K562 (cell line): ENCODE results near the gene EXOC4. TPM values are rescaled to one million over a fixed set of nuclear protein-coding genes. Genes with fewer than 3 reads are reported as not detected.

Experiments used
- BCL6 ChIP-seq: fragments of 250-450 bp; sonication (Bioruptor Pico); IDR thresholded peaks from 2 replicates; pipeline ENCODE4 v1.4.0; 2020
- COPS2 ChIP-seq: fragments of 450-650 bp; conservative IDR thresholded peaks from 2 replicates; pipeline ENCODE4 v1.6.1; 2016; ENCODE audit warnings: mild to moderate bottlenecking, moderate library complexity
- GABPB1 ChIP-seq: sonication (generic); formaldehyde crosslinking; IDR thresholded peaks from 2 replicates; pipeline ENCODE4 v1.8.0; 2022; ENCODE audit warnings: mild to moderate bottlenecking, missing genetic modification reagents
- POLR2AphosphoS2 ChIP-seq: IDR thresholded peaks from 2 replicates; pipeline ENCODE4 v1.6.1; 2012; ENCODE audit warnings: low read length, improper control_type of control experiment
- RBM15 ChIP-seq: fragments of 200-400 bp; formaldehyde crosslinking; IDR thresholded peaks from 2 replicates; pipeline ENCODE4 v1.6.1; 2018; ENCODE audit warnings: mild to moderate bottlenecking, low read length, moderate library complexity; ENCODE audit not compliant: insufficient read depth
- RBM25 ChIP-seq: fragments of 200-400 bp; formaldehyde crosslinking; IDR thresholded peaks from 2 replicates; pipeline ENCODE4 v1.6.1; 2018; ENCODE audit warnings: low read length, low read depth, moderate library complexity; ENCODE audit not compliant: severe bottlenecking
- RBM39 ChIP-seq: fragments of 200-400 bp; formaldehyde crosslinking; optimal IDR thresholded peaks from 2 replicates; pipeline ENCODE3; 2018; ENCODE audit warnings: low read depth, low read length
- SIN3B ChIP-seq: fragments of 450-650 bp; IDR thresholded peaks from 2 replicates; pipeline ENCODE4 v1.6.1; 2017; ENCODE audit warnings: low read depth, mild to moderate bottlenecking, moderate library complexity
- SMARCA5 ChIP-seq: fragments of 450-650 bp; IDR thresholded peaks from 2 replicates; pipeline ENCODE4 v1.6.1; 2016
- SOX6 ChIP-seq: fragments of 450-650 bp; IDR thresholded peaks from 2 replicates; pipeline ENCODE4 v1.6.1; 2014; ENCODE audit warnings: mild to moderate bottlenecking
- TCF3 ChIP-seq: sonication (generic); formaldehyde crosslinking; IDR thresholded peaks from 2 replicates; pipeline ENCODE4 v1.4.0; 2020; ENCODE audit warnings: mild to moderate bottlenecking, missing genetic modification reagents
- TOE1 ChIP-seq, 2 experiments: fragments of 450-650 bp in 1 of 2; sonication (generic) in 1 of 2; formaldehyde crosslinking in 1 of 2; IDR thresholded peaks; 2 replicates each; pipeline versions ENCODE4 v1.7.1 to v1.8.0; 2016 to 2022; ENCODE audit warnings: borderline replicate concordance in 2 of 2, mild to moderate bottlenecking in 2 of 2, antibody characterized with exemption in 1 of 2, inconsistent platforms in 1 of 2, low read depth in 1 of 2, missing genetic modification reagents in 1 of 2, moderate library complexity in 1 of 2
- ZBTB40 ChIP-seq, 2 experiments: fragments of 450-650 bp in 1 of 2; sonication (generic) in 1 of 2; formaldehyde crosslinking in 1 of 2; IDR thresholded peaks; 2 replicates each; pipeline versions ENCODE4 v1.7.1 to v1.9.0; 2016 to 2022; ENCODE audit warnings: inconsistent platforms in 1 of 2, mild to moderate bottlenecking in 1 of 2, missing genetic modification reagents in 1 of 2
- ZNF449 ChIP-seq: fragments of 250-450 bp; sonication (Bioruptor Pico); IDR thresholded peaks from 2 replicates; pipeline ENCODE4 v1.8.0; 2022; ENCODE audit warnings: moderate library complexity, mild to moderate bottlenecking, inconsistent platforms
- ZNF586 ChIP-seq: fragments of 450-650 bp; formaldehyde crosslinking; conservative IDR thresholded peaks from 2 replicates; pipeline ENCODE4 v1.4.0; 2020; ENCODE audit warnings: mild to moderate bottlenecking, moderate library complexity
- polyA plus RNA-seq, 8 experiments: library from polyadenylated mRNA; depleted of rRNA in 4 of 8; stranded (reverse) in 5 of 8; unstranded in 3 of 8; fragments of >200 nt; fragmentation: Nextera tagmentation in 2 of 8; fragmentation: Illumina TruSeq in 1 of 8; extraction: Ambion mirVana in 2 of 8; extraction: Trizol in 1 of 8; gene quantifications; 2 replicates each; pipeline versions ENCODE4 v1.2.1 to v1.2.3, GENCODE V29; 2011 to 2014; ENCODE audit warnings: inconsistent platforms in 1 of 8, missing spikeins in 1 of 8
- total RNA-seq, 7 experiments: library from RNA; depleted of rRNA in 6 of 7; stranded (reverse); fragments of >200 nt in 6 of 7; fragmentation: Illumina TruSeq in 2 of 7; extraction: Trizol in 2 of 7; gene quantifications; 2 replicates each; pipeline versions ENCODE4 v1.2.1 to v1.2.3, GENCODE V29; 2011 to 2021; ENCODE audit warnings: low replicate concordance in 1 of 7
- TF ChIP-seq, protein P1 (sequence below): fragments of 200-400 bp; formaldehyde crosslinking; IDR thresholded peaks from 2 replicates; pipeline ENCODE4 v1.6.1; 2017; ENCODE audit warnings: mild to moderate bottlenecking, low read depth, low read length, moderate library complexity

The EXOC4 gene
- total and polyA plus RNA-seq, 9 of the 15 experiments (the other 6 are each of a cell fraction or from before 2014, with no cell fraction given): 18.5 to 73.1 (median 46.6) TPM

DNA sequence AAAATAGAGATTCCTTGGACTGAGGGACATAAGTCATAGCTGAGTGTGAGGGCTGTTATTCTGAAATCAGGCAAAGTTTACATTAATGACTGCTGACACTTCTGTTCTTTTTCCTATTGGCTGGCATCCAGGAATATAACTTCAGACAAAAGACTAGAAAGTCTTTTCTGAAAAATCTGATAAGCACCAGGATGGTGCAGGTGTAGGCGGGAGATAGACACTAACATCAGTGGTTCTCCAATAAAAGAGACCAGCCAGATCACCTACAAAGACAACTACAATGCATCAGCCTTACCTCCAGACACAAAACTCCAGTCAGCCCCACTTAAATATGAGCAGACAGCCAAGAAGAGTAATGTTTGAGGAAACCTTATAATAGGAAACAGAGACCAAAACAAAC, 705.9 kb downstream of the EXOC4 start (continued):
- TF ChIP-seq SOX6 (peak; percentile 85), ZNF586 (CRISPR knock-in tag) (no peak), RBM25 (no peak), TOE1 (IDR thresholded peaks at IDR 0.05; ENCODE audit: borderline replicate concordance) (no peak), TOE1 (CRISPR knock-in tag; IDR thresholded peaks at IDR 0.05; ENCODE audit: borderline replicate concordance, low read depth) (no peak), ZBTB40 (IDR thresholded peaks at IDR 0.05) (no peak), ZBTB40 (CRISPR knock-in tag; IDR thresholded peaks at IDR 0.05) (no peak), ZNF449 (CRISPR knock-in tag) (no peak), TCF3 (peak; percentile 57), COPS2 (no peak), BCL6 (CRISPR knock-in tag) (no peak), GABPB1 (CRISPR knock-in tag) (no peak), POLR2AphosphoS2 (no peak), RBM15 (no peak), RBM39 (no peak), SMARCA5 (no peak), SIN3B (no peak)
- TF ChIP-seq, protein P1, sequence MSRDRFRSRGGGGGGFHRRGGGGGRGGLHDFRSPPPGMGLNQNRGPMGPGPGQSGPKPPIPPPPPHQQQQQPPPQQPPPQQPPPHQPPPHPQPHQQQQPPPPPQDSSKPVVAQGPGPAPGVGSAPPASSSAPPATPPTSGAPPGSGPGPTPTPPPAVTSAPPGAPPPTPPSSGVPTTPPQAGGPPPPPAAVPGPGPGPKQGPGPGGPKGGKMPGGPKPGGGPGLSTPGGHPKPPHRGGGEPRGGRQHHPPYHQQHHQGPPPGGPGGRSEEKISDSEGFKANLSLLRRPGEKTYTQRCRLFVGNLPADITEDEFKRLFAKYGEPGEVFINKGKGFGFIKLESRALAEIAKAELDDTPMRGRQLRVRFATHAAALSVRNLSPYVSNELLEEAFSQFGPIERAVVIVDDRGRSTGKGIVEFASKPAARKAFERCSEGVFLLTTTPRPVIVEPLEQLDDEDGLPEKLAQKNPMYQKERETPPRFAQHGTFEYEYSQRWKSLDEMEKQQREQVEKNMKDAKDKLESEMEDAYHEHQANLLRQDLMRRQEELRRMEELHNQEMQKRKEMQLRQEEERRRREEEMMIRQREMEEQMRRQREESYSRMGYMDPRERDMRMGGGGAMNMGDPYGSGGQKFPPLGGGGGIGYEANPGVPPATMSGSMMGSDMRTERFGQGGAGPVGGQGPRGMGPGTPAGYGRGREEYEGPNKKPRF: no peak
